Endothelial cell (in vitro differentiated cells): ENCODE data around the gene PLEKHG7. TPM values are rescaled to one million over a fixed set of nuclear protein-coding genes. Genes with fewer than 3 reads are reported as not detected.
"Not testable (repeated sequence)": the region's sequence is repeated elsewhere in the genome, so short reads cannot be mapped to it uniquely, and the experiment has no call there.

Experiments
- DNase-seq: peaks from one replicate; pipeline ENCODE4 v3.0.0; 2021; ENCODE audit warnings: low spot score
- H3K27ac Mint-ChIP-seq: one replicate; pipeline ENCODE4 v1.8.0; 2021; ENCODE audit warnings: mixed read lengths, inconsistent platforms; ENCODE audit not compliant: unreplicated experiment
- H3K27me3 Mint-ChIP-seq: one replicate; pipeline ENCODE4 v1.8.0; 2021; ENCODE audit warnings: mild to moderate bottlenecking, moderate library complexity, mixed read lengths, inconsistent platforms; ENCODE audit not compliant: unreplicated experiment
- H3K36me3 Mint-ChIP-seq: one replicate; pipeline ENCODE4 v1.8.0; 2021; ENCODE audit warnings: mild to moderate bottlenecking, low read depth, mixed read lengths, inconsistent platforms; ENCODE audit not compliant: unreplicated experiment
- H3K4me1 Mint-ChIP-seq: one replicate; pipeline ENCODE4 v1.8.0; 2021; ENCODE audit warnings: mild to moderate bottlenecking, mixed read lengths, inconsistent platforms; ENCODE audit not compliant: unreplicated experiment
- H3K4me3 Mint-ChIP-seq: one replicate; pipeline ENCODE4 v1.8.0; 2021; ENCODE audit warnings: mild to moderate bottlenecking, mixed read lengths, inconsistent platforms; ENCODE audit not compliant: unreplicated experiment
- H3K9me3 Mint-ChIP-seq: one replicate; pipeline ENCODE4 v1.8.0; 2021; ENCODE audit warnings: mixed read lengths, inconsistent platforms; ENCODE audit not compliant: unreplicated experiment
- CTCF ChIP-seq: fragments of 200-600 bp; sonication (generic); IDR thresholded peaks from one replicate; pipeline ENCODE4 v1.5.0; 2021; ENCODE audit warnings: antibody characterized with exemption; ENCODE audit not compliant: unreplicated experiment
- total RNA-seq: library from RNA; stranded (reverse); fragmentation: NEBNext Ultra II Directional; extraction: Animal tissue kit (Norgen Biotek cat#: 25700); gene quantifications from one replicate; pipeline ENCODE4 v1.2.1, GENCODE V29; 2021; ENCODE audit not compliant: unreplicated experiment

PLEKHG7 gene
- total RNA-seq, 1 donor from 2014 or later, result not detected

- TF ChIP-seq CTCF, result no peak
- Mint-ChIP-seq H3K36me3 (no peaks in the 10 kb centered on the region), H3K4me3 (no peak overlapping the region), H3K4me1 (peaks cover 5% of the 10 kb centered on the region), H3K27ac (no peak overlapping the region), H3K27me3 (peaks cover 2% of the 10 kb centered on the region), H3K9me3 (no peaks in the 10 kb centered on the region)
- DNase-seq, result no peak
Measured at GRCh38 chr12:92740411-92740810, 37.6 kb downstream of the PLEKHG7 start.

- Mint-ChIP-seq H3K27me3 (peaks cover 1% of the 10 kb centered on the region), H3K9me3 (no peaks in the 10 kb centered on the region), H3K4me1 (peaks cover 2% of the 10 kb centered on the region), H3K36me3 (no peaks in the 10 kb centered on the region), H3K4me3 (no peak overlapping the region), H3K27ac (no peak overlapping the region)
- DNase-seq, result no peak
- TF ChIP-seq CTCF, result no peak
Measured at GRCh38 chr12:92743026-92743425, 40.2 kb downstream of the PLEKHG7 start.

GRCh38 chr12:92745856-92746550, 43.2 kb downstream of the PLEKHG7 start:
- Mint-ChIP-seq H3K36me3 (no peaks in the 10 kb centered on the region), H3K9me3 (no peaks in the 10 kb centered on the region), H3K27me3 (peaks cover 3% of the 10 kb centered on the region), H3K4me1 (no peaks in the 10 kb centered on the region), H3K27ac (no peak overlapping the region), H3K4me3 (no peak overlapping the region)
- no peak for DNase-seq
- no peak for TF ChIP-seq CTCF

GRCh38 chr12:92747151-92747550, 44.4 kb downstream of the PLEKHG7 start:
- Mint-ChIP-seq H3K4me1 (no peaks in the 10 kb centered on the region), H3K9me3 (no peaks in the 10 kb centered on the region), H3K27me3 (peaks cover 3% of the 10 kb centered on the region), H3K36me3 (no peaks in the 10 kb centered on the region), H3K4me3 (no peak overlapping the region), H3K27ac (no peak overlapping the region)
- TF ChIP-seq CTCF, result no peak
- no peak for DNase-seq

GRCh38 chr12:92749691-92750090, 46.9 kb downstream of the PLEKHG7 start:
- H3K4me1 Mint-ChIP-seq, result peaks cover 16% of the 10 kb centered on the region
- H3K9me3 Mint-ChIP-seq, result not testable (repeated sequence)

More at GRCh38 chr12:92749691-92750090, 46.9 kb downstream of the PLEKHG7 start:
- H3K4me3 Mint-ChIP-seq, DNase-seq, H3K36me3 Mint-ChIP-seq, H3K27me3 Mint-ChIP-seq, H3K27ac Mint-ChIP-seq: not testable (repeated sequence)
